Kidney (tissue), 14 donors: ENCODE measurements around the gene ZNF827. TPM values are rescaled to one million over a fixed set of nuclear protein-coding genes. Genes with fewer than 3 reads are reported as not detected.

Experiments used
- DNase-seq, 5 donors: peaks; one replicate each; pipeline ENCODE4 v3.0.0-alpha.2; 2013 to 2020
- FAIRE-seq: peaks from 2 replicates; lab custom pipeline; 2012; peaks lifted over from hg19 to GRCh38; lab: Jason Lieb, UNC
- H3K27ac ChIP-seq, 2 donors: one replicate each; pipeline ENCODE4 v1.7.0; 2013; ENCODE audit warnings: low read depth in 2 of 2, low read length in 2 of 2, inconsistent platforms in 1 of 2
- H3K27me3 ChIP-seq: one replicate; pipeline ENCODE4 v1.7.1; 2013; ENCODE audit warnings: low read length, inconsistent platforms; ENCODE audit not compliant: control insufficient read depth, insufficient read depth
- H3K36me3 ChIP-seq, 3 donors: one replicate each; pipeline versions ENCODE4 v1.7.0 to v1.7.1; 2013; ENCODE audit warnings: low read length in 3 of 3, control low read depth in 1 of 3, inconsistent platforms in 1 of 3; ENCODE audit not compliant: insufficient read depth in 3 of 3, control insufficient read depth in 2 of 3
- H3K4me1 ChIP-seq, 3 donors: one replicate each; pipeline versions ENCODE4 v1.7.0 to v1.7.1; 2013; ENCODE audit warnings: low read length in 3 of 3, inconsistent platforms in 1 of 3, low read depth in 1 of 3; ENCODE audit not compliant: control insufficient read depth in 2 of 3, insufficient read depth in 2 of 3
- H3K4me3 ChIP-seq, 3 donors: one replicate each; pipeline versions ENCODE4 v1.7.0 to v1.8.1; 2013; ENCODE audit warnings: low read length in 3 of 3, control low read depth in 1 of 3, inconsistent platforms in 1 of 3
- H3K9ac ChIP-seq, 3 donors: one replicate each; pipeline versions ENCODE4 v1.7.0 to v1.7.1; 2013; ENCODE audit warnings: low read length in 3 of 3, control low read depth in 1 of 3, inconsistent platforms in 1 of 3
- H3K9me3 ChIP-seq, 3 donors: one replicate each; pipeline versions ENCODE4 v1.7.0 to v1.7.1; 2013; ENCODE audit warnings: low read length in 3 of 3, control low read depth in 1 of 3, inconsistent platforms in 1 of 3; ENCODE audit not compliant: control insufficient read depth in 2 of 3, insufficient read depth in 1 of 3
- CTCF ChIP-seq: IDR thresholded peaks from 3 replicates; pipeline ENCODE4 v1.5.1; 2012; ENCODE audit warnings: mild to moderate bottlenecking, moderate library complexity, borderline replicate concordance; ENCODE audit not compliant: insufficient read depth; ENCODE audit errors: extremely low read depth
- intact Hi-C: fragments of 100-400 bp; cut with DNase I; formaldehyde crosslinking; loops from one replicate; pipeline ENCODE4 v1.11.1; 2022
- polyA plus RNA-seq: library from polyadenylated mRNA; stranded (reverse); fragments of 350-450 nt; fragmentation: Illumina TruSeq; extraction: RNeasy Lipid Tissue Mini Kit (QIAGEN cat#74804); gene quantifications from one replicate; pipeline ENCODE4 v1.2.3, GENCODE V29; 2014; ENCODE audit warnings: low read depth, low replicate concordance; ENCODE audit not compliant: insufficient read depth
- total RNA-seq: library from RNA; stranded (reverse); fragmentation: NEBNext Ultra II Directional; extraction: Animal tissue kit (Norgen Biotek cat#: 25700); gene quantifications from one replicate; pipeline ENCODE4 v1.2.1, GENCODE V29; 2021
- donor health status: control.
- donor health status: control.
- donor health status: control.
- donor health status: control.
- donor health status: control.
- donor health status: DM: yes; HTN: yes; CAD: no.
- donor health status: Normal renal cell carcinoma (clear cell type).

ZNF827 gene
- total and polyA plus RNA-seq, 2 donors from 2014 or later, result 3.5 to 22.6 TPM

DNA sequence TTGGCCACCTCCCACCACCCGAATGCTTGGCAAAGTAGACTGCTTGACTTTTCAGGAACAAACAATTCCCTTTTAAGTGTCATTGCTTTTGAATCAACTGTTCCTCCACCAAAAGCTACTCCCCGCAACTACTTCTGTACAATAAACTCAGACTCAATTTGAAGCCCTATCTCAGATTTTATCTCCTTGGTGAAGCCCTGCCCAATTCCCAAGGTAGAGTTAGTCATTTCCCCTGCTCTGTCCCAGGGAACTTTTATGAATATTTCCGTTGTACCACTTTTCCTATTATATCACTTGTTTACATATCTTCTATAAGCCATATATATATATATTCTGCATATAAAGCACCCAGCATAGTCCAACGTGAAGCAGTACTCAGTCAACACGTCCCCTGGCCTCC, 155.9 kb downstream of the ZNF827 start:
- Histone ChIP-seq H3K4me1 (no peaks in the 10 kb centered on the region), H3K36me3 (peaks cover 0 to 4% (median 0%) of the 10 kb centered on the region in 3 donors), H3K27me3 (no peaks in the 10 kb centered on the region), H3K9ac (no peak overlapping the region), H3K9me3 (no peaks in the 10 kb centered on the region), H3K4me3 (no peak overlapping the region), H3K27ac (no peak overlapping the region)
- FAIRE-seq (no peak), DNase-seq (no peak)
- intact Hi-C loops, result no loop called here
- TF ChIP-seq CTCF, result no peak

GRCh38 chr4:145781351-145781750, 157.3 kb downstream of the ZNF827 start:
- FAIRE-seq (no peak), DNase-seq (no peak)
- intact Hi-C loops, result no loop called here
- no peak overlapping the region for H3K9ac ChIP-seq
- H3K27ac ChIP-seq, result no peak overlapping the region
- no peak for TF ChIP-seq CTCF
- no peaks in the 10 kb centered on the region for H3K9me3 ChIP-seq
- H3K4me3 ChIP-seq, result no peak overlapping the region
- H3K4me1 ChIP-seq, result no peaks in the 10 kb centered on the region
- H3K36me3 ChIP-seq, result peaks cover 0 to 4% (median 2%) of the 10 kb centered on the region in 3 donors
- no peaks in the 10 kb centered on the region for H3K27me3 ChIP-seq

- no peaks in the 10 kb centered on the region for H3K9me3 ChIP-seq
- no peaks in the 10 kb centered on the region for H3K27me3 ChIP-seq
- DNase-seq (no peak), FAIRE-seq (no peak)
- no peak overlapping the region for H3K27ac ChIP-seq
- no peak overlapping the region for H3K4me3 ChIP-seq
- no peak overlapping the region for H3K9ac ChIP-seq
- TF ChIP-seq CTCF, result no peak
- intact Hi-C loops, result no loop called here
- H3K4me1 ChIP-seq, result no peaks in the 10 kb centered on the region
- peaks cover 1 to 18% (median 12%) of the 10 kb centered on the region in 3 donors for H3K36me3 ChIP-seq
Measured at GRCh38 chr4:145779319-145779801, 159.3 kb downstream of the ZNF827 start.

GRCh38 chr4:145776208-145776607, 162.4 kb downstream of the ZNF827 start:
- H3K4me1 ChIP-seq, result no peaks in the 10 kb centered on the region
- H3K27ac ChIP-seq, result no peak overlapping the region
- FAIRE-seq, result no peak
- H3K9me3 ChIP-seq, result no peaks in the 10 kb centered on the region
- no peaks in the 10 kb centered on the region for H3K27me3 ChIP-seq
- TF ChIP-seq CTCF, result no peak
- DNase-seq, result no peak
- H3K4me3 ChIP-seq, result no peak overlapping the region
- H3K36me3 ChIP-seq, result peaks cover 6 to 30% (median 26%) of the 10 kb centered on the region in 3 donors
- H3K9ac ChIP-seq, result no peak overlapping the region
- intact Hi-C loops, result no loop called here
